ENCODE measurements around the gene SLC25A21. TPM values are rescaled to one million over a fixed set of nuclear protein-coding genes. Genes with fewer than 3 reads are reported as not detected.

SLC25A21 gene
- total RNA-seq, 1 experiment from 2014 or later = 7.1 TPM

- H3K9me3 ChIP-seq (ENCODE audit: control insufficient read depth, low read depth, low read length) = no peaks in the 10 kb centered on the region
- no peak overlapping the region for H3K9ac ChIP-seq (ENCODE audit: extremely low read depth, insufficient read length, low read length)
- H3K23me2 ChIP-seq (ENCODE audit: insufficient read length, low read depth, low read length, poor library complexity, severe bottlenecking) = no peaks in the 10 kb centered on the region
- no peak overlapping the region for H3K18ac ChIP-seq (ENCODE audit: insufficient read length, low read depth, low read length)
- peaks cover 5% of the 10 kb centered on the region; the same call in 1 of the 2 replicates for H3K4me1 ChIP-seq (ENCODE audit: insufficient read depth, low read length)
- H3K14ac ChIP-seq (ENCODE audit: insufficient read depth, low read length) = no peak overlapping the region
- H3K79me1 ChIP-seq (ENCODE audit: insufficient read depth, low read depth, low read length, poor library complexity, severe bottlenecking) = no peaks in the 10 kb centered on the region
- no peak overlapping the region for H2BK120ac ChIP-seq (ENCODE audit: low read depth, low read length, poor library complexity, severe bottlenecking)
- TF ChIP-seq CTCF (conservative IDR thresholded peaks at IDR 0.05) = no peak
- no peaks in the 10 kb centered on the region for H4K20me1 ChIP-seq (ENCODE audit: control insufficient read depth, insufficient read depth, insufficient read length)
- no peak overlapping the region for H2BK5ac ChIP-seq (ENCODE audit: insufficient read length, low read length)
- Mint-ChIP-seq H3K4me1 (peaks cover 23 to 24% of the 10 kb centered on the region in 2 experiments), H3K27ac (no peak overlapping the region; a peak in 1 of 7 replicates), H3K27me3 (ENCODE audit: low read depth) (peaks cover 57% of the 10 kb centered on the region), H3K9me3 (no peaks in the 10 kb centered on the region), H3K4me3 (peak overlapping the region; percentile 19 to 66; a peak in 3 of 5 replicates), H3K36me3 (ENCODE audit: insufficient read depth in 1 of 3, low read depth in 3 of 3) (no peaks in the 10 kb centered on the region)
- H4K5ac ChIP-seq (ENCODE audit: insufficient read length, low read depth, low read length) = no peak overlapping the region
- no peaks in the 10 kb centered on the region for H3K27me3 ChIP-seq (ENCODE audit: insufficient read depth, low read length)
- H2AFZ ChIP-seq (ENCODE audit: low read length) = no peak overlapping the region
- no peak overlapping the region for H2BK20ac ChIP-seq (ENCODE audit: low read depth, low read length, poor library complexity, severe bottlenecking)
- no CpG with 5 or more reads among the region's 10 CpGs for WGBS (ENCODE audit: extremely low coverage, insufficient read length, low lambda C conversion rate)
- no peak overlapping the region for H3K4ac ChIP-seq (ENCODE audit: low read depth, low read length)
- no peak overlapping the region for H4K8ac ChIP-seq (replicated peaks; ENCODE audit: insufficient read length, low read depth, low read length)
- DNase-seq = peak; percentile 54
- no peaks in the 10 kb centered on the region for H3K79me2 ChIP-seq (ENCODE audit: insufficient read depth, low read length)
- H4K91ac ChIP-seq (ENCODE audit: insufficient read length, low read depth, low read length) = no peak overlapping the region
- no peak overlapping the region for H3K56ac ChIP-seq (ENCODE audit: insufficient read length, low read depth, low read length)
- H2BK15ac ChIP-seq (ENCODE audit: low read depth, low read length) = no peak overlapping the region
- no peak overlapping the region for H3T11ph ChIP-seq (ENCODE audit: low read length)
- H2BK12ac ChIP-seq (ENCODE audit: insufficient read length, low read depth, low read length) = no peak overlapping the region
- no peak overlapping the region for H2AK5ac ChIP-seq (ENCODE audit: insufficient read length, low read length)
- H3K27ac ChIP-seq (ENCODE audit: insufficient read length, low read depth, low read length) = no peak overlapping the region
- peak overlapping the region; percentile 18 for H3K4me2 ChIP-seq (ENCODE audit: insufficient read depth, insufficient read length, low read length)
- no peak overlapping the region for H3K23ac ChIP-seq (ENCODE audit: insufficient read length, low read depth, low read length)
Measured at GRCh38 chr14:36676236-36676635, 496.2 kb downstream of the SLC25A21 start.

Measured in H9 (cell line).